GM23248 (cell line): ENCODE results near the gene ELF1. TPM values are rescaled to one million over a fixed set of nuclear protein-coding genes. Genes with fewer than 3 reads are reported as not detected.

Source experiments
- DNase-seq: peaks from one replicate; pipeline ENCODE4 v3.0.0-alpha.2; 2015
- H2AFZ ChIP-seq: fragments of 200-600 bp; sonication (generic); 2 replicates; pipeline ENCODE4 v1.6.1; 2016; ENCODE audit warnings: antibody characterized with exemption
- H3F3A ChIP-seq: fragments of 200-600 bp; sonication (generic); 2 replicates; pipeline ENCODE4 v1.6.1; 2016; ENCODE audit warnings: mild to moderate bottlenecking, antibody characterized with exemption, mixed run types; ENCODE audit not compliant: insufficient read depth
- H3K27ac ChIP-seq: fragments of 200-600 bp; sonication (generic); 2 replicates; pipeline ENCODE4 v1.5.1; 2016; ENCODE audit warnings: mild to moderate bottlenecking
- H3K27me3 ChIP-seq: fragments of 200-600 bp; sonication (generic); replicated peaks from 2 replicates; pipeline ENCODE4 v1.6.1; 2016; ENCODE audit warnings: mild to moderate bottlenecking; ENCODE audit not compliant: insufficient read depth
- H3K36me3 ChIP-seq: fragments of 200-600 bp; sonication (generic); 2 replicates; pipeline ENCODE4 v1.6.1; 2016; ENCODE audit warnings: low read depth, mild to moderate bottlenecking
- H3K4me1 ChIP-seq: fragments of 200-600 bp; sonication (generic); 2 replicates; pipeline ENCODE4 v1.6.1; 2016; ENCODE audit warnings: mild to moderate bottlenecking; ENCODE audit not compliant: insufficient read depth
- H3K4me2 ChIP-seq: fragments of 200-600 bp; sonication (generic); one replicate; pipeline ENCODE4 v1.6.1; 2016; ENCODE audit warnings: mild to moderate bottlenecking; ENCODE audit not compliant: unreplicated experiment
- H3K4me3 ChIP-seq: fragments of 200-600 bp; sonication (generic); 2 replicates; pipeline ENCODE4 v1.5.1; 2016; ENCODE audit warnings: mild to moderate bottlenecking
- H3K79me2 ChIP-seq: fragments of 200-600 bp; sonication (generic); 2 replicates; pipeline ENCODE4 v1.6.1; 2016; ENCODE audit warnings: mild to moderate bottlenecking; ENCODE audit not compliant: insufficient read depth
- H3K9ac ChIP-seq: fragments of 200-600 bp; sonication (generic); 2 replicates; pipeline ENCODE4 v1.6.1; 2016; ENCODE audit warnings: mild to moderate bottlenecking
- H3K9me2 ChIP-seq: fragments of 200-600 bp; sonication (generic); 2 replicates; pipeline ENCODE4 v1.6.1; 2016; ENCODE audit warnings: mixed run types, mild to moderate bottlenecking, moderate library complexity; ENCODE audit not compliant: insufficient read depth
- H3K9me3 ChIP-seq: fragments of 200-600 bp; sonication (generic); one replicate; pipeline ENCODE4 v1.6.1; 2017; ENCODE audit warnings: low read depth
- H4K20me1 ChIP-seq: fragments of 200-600 bp; sonication (generic); 2 replicates; pipeline ENCODE4 v1.6.0; 2016; ENCODE audit not compliant: insufficient read depth
- EZH2 ChIP-seq: fragments of 200-600 bp; sonication (generic); IDR thresholded peaks from 2 replicates; pipeline ENCODE4 v1.6.1; 2018; ENCODE audit warnings: antibody characterized with exemption, mild to moderate bottlenecking; ENCODE audit not compliant: insufficient read depth, poor library complexity, severe bottlenecking
- EZH2phosphoT487 ChIP-seq: fragments of 200-600 bp; sonication (generic); IDR thresholded peaks from 2 replicates; pipeline ENCODE4 v1.6.1; 2018; ENCODE audit warnings: antibody characterized with exemption, moderate library complexity, mild to moderate bottlenecking, low read depth; ENCODE audit not compliant: insufficient read depth
- whole genome bisulfite sequencing, 2 experiments: methylation state at CpG; one replicate each; pipeline ENCODE4 v1.1.6; 2015 to 2017; ENCODE audit warnings: low lambda C conversion rate in 2 of 2, low coverage in 1 of 2; ENCODE audit errors: missing lambda C conversion rate in 2 of 2; 5-methylcytosine and 5-hydroxymethylcytosine counted together
- in situ Hi-C: fragments of 300-500 bp; cut with MboI; formaldehyde crosslinking; loops from 2 replicates; pipeline ENCODE4 v1.15.0; 2020
- polyA plus RNA-seq: library from polyadenylated mRNA; unstranded; fragments of >200 nt; fragmentation: Nextera tagmentation; extraction: Ambion mirVana; gene quantifications from 2 replicates; pipeline ENCODE4 v1.2.1, GENCODE V29; 2016
- total RNA-seq: library from RNA; depleted of rRNA; stranded (reverse); fragments of >200 nt; shearing (Covaris generic); gene quantifications from 2 replicates; pipeline ENCODE4 v1.2.3, GENCODE V29; 2014; rRNA removed

Gene ELF1
- total RNA-seq (36.1 and 43.8 TPM in 2 replicates), polyA plus RNA-seq (39.9 and 42.7 TPM in 2 replicates)

- peaks cover 9% of the 10 kb centered on the region for H3K4me1 ChIP-seq
- peak within 1 kb of the TSS; percentile 64 for H3K27ac ChIP-seq
- no peaks in the 10 kb centered on the region for H3K27me3 ChIP-seq
- peak within 1 kb of the TSS; percentile 66 for H3K9ac ChIP-seq
- in situ Hi-C loops, result no loop called here
- peaks cover 3% of the 10 kb centered on the region; the same call in 1 of the 2 replicates for H4K20me1 ChIP-seq
- DNase-seq, result peak; percentile 82
- peak within 1 kb of the TSS; percentile 51 for H3K4me3 ChIP-seq
- no peaks in the 10 kb centered on the region for H3K36me3 ChIP-seq
- no peaks in the 10 kb centered on the region for H3K9me3 ChIP-seq
- peaks cover 98% of the 10 kb centered on the region for H3K79me2 ChIP-seq
- 0 out of 2 replicates have a peak, but pooled peaks cover 6% of the 10 kb centered on the region for H3F3A ChIP-seq
- no peaks in the 10 kb centered on the region for H3K9me2 ChIP-seq
- H2AFZ ChIP-seq, result peak within 1 kb of the TSS; percentile 67
- peak within 1 kb of the TSS; percentile 55 for H3K4me2 ChIP-seq
- TF ChIP-seq EZH2 (no peak), EZH2phosphoT487 (no peak)
- 37 to 43% methylated on average over 4 of the region's 4 CpGs for WGBS, 2 experiments
These were observed at the start of gene ELF1 for GRCh38 chr13:41019011-41019487. TSS of gene ELF1 (minus strand) at chr13:41019316. CDS start at chr13:40982054, 37,262 bp downstream.

- Histone ChIP-seq H3K4me2 (peak overlapping the region; percentile 88), H3K9me2 (no peaks in the 10 kb centered on the region), H3K79me2 (peaks cover 41% of the 10 kb centered on the region), H3K27me3 (no peaks in the 10 kb centered on the region), H3K9ac (peak overlapping the region; percentile 73), H3F3A (peaks cover 43% of the 10 kb centered on the region), H3K27ac (peak overlapping the region; percentile 100), H3K4me1 (peaks cover 38% of the 10 kb centered on the region), H2AFZ (no peak overlapping the region), H3K36me3 (peaks cover 46% of the 10 kb centered on the region), H3K4me3 (peak overlapping the region; percentile 57), H3K9me3 (no peaks in the 10 kb centered on the region), H4K20me1 (peaks cover 10% of the 10 kb centered on the region; the same call in 1 of the 2 replicates)
- TF ChIP-seq EZH2phosphoT487 (no peak), EZH2 (no peak)
- in situ Hi-C loops, result no loop called here
- DNase-seq, result peak; percentile 75
These were observed 46.0 kb upstream of the ELF1 start for GRCh38 chr13:41065078-41065477.

GRCh38 chr13:41064493-41064892 is 45.4 kb upstream of the ELF1 start:
- H3K27ac ChIP-seq, result peak overlapping the region; percentile 100
- peak overlapping the region; percentile 88 for H3K4me2 ChIP-seq
- in situ Hi-C loops, result no loop called here
- H3F3A ChIP-seq, result peaks cover 47% of the 10 kb centered on the region
- H2AFZ ChIP-seq, result no peak overlapping the region
- H3K27me3 ChIP-seq, result no peaks in the 10 kb centered on the region
- H3K79me2 ChIP-seq, result peaks cover 47% of the 10 kb centered on the region
- peaks cover 10% of the 10 kb centered on the region; the same call in 1 of the 2 replicates for H4K20me1 ChIP-seq
- WGBS, 2 experiments, result 26 to 33% methylated on average over 2 of the region's 2 CpGs
- peak overlapping the region; percentile 57 for H3K4me3 ChIP-seq
- H3K9me3 ChIP-seq, result no peaks in the 10 kb centered on the region
- peaks cover 38% of the 10 kb centered on the region for H3K4me1 ChIP-seq
- H3K9ac ChIP-seq, result peak overlapping the region; percentile 73
- DNase-seq, result peak; percentile 87
- TF ChIP-seq EZH2 (no peak), EZH2phosphoT487 (no peak)
- peaks cover 40% of the 10 kb centered on the region for H3K36me3 ChIP-seq
- no peaks in the 10 kb centered on the region for H3K9me2 ChIP-seq

- peak; percentile 87 for DNase-seq
- Histone ChIP-seq H3K36me3 (peaks cover 22% of the 10 kb centered on the region), H3F3A (peaks cover 54% of the 10 kb centered on the region), H3K4me1 (peaks cover 54% of the 10 kb centered on the region), H3K4me2 (peak overlapping the region; percentile 91), H3K79me2 (peaks cover 67% of the 10 kb centered on the region), H3K27me3 (no peaks in the 10 kb centered on the region), H2AFZ (peak overlapping the region; percentile 79), H3K27ac (peak overlapping the region; percentile 100), H3K9me2 (no peaks in the 10 kb centered on the region), H3K4me3 (peak overlapping the region; percentile 98), H3K9me3 (no peaks in the 10 kb centered on the region), H3K9ac (peak overlapping the region; percentile 100), H4K20me1 (peaks cover 10% of the 10 kb centered on the region; the same call in 1 of the 2 replicates)
- 0% methylated on average over 22 to 24 of the region's 24 CpGs for WGBS, 2 experiments
- in situ Hi-C loops, result no loop called here
- no peak for TF ChIP-seq EZH2phosphoT487
- no peak for TF ChIP-seq EZH2
These were observed 43.1 kb upstream of the ELF1 start for GRCh38 chr13:41061914-41062837.
